GM12878 (cell line): ENCODE measurements around the gene IMMP2L. TPM values are rescaled to one million over a fixed set of nuclear protein-coding genes. Genes with fewer than 3 reads are reported as not detected.

Source experiments
- CBFB ChIP-seq: IDR thresholded peaks from 2 replicates; pipeline ENCODE4 v1.6.1; 2016; ENCODE audit warnings: antibody characterized with exemption, low read depth
- JUND ChIP-seq: IDR thresholded peaks from 2 replicates; pipeline ENCODE4 v1.6.1; 2012; ENCODE audit warnings: low read depth, mild to moderate bottlenecking, low read length, improper control_type of control experiment, moderate library complexity
- polyA plus RNA-seq, 11 experiments: library from polyadenylated mRNA; depleted of rRNA in 4 of 11; unstranded in 6 of 11; stranded (reverse) in 5 of 11; fragments of >200 nt; fragmentation: Nextera tagmentation in 4 of 11; fragmentation: Illumina TruSeq in 1 of 11; extraction: Ambion mirVana in 4 of 11; extraction: Trizol in 1 of 11; gene quantifications; 1 replicate in 1 of 11; 2 replicates in 10 of 11; pipeline versions ENCODE4 v1.2.1 to v1.2.3, GENCODE V29; 2011 to 2016; ENCODE audit warnings: inconsistent platforms in 2 of 11, missing spikeins in 2 of 11, low read depth in 1 of 11
- total RNA-seq, 4 experiments: library from RNA; depleted of rRNA in 3 of 4; stranded (reverse); fragments of >200 nt in 3 of 4; fragmentation: Illumina TruSeq in 1 of 4; extraction: Trizol in 1 of 4; gene quantifications; 2 replicates each; pipeline versions ENCODE4 v1.2.1 to v1.2.3, GENCODE V29; 2013 to 2021
- TF ChIP-seq, protein P1 (sequence below): fragments of 450-650 bp; formaldehyde crosslinking; IDR thresholded peaks from 2 replicates; pipeline ENCODE4 v1.4.0; 2022; ENCODE audit warnings: mild to moderate bottlenecking, moderate library complexity
- TF ChIP-seq, protein P2 (sequence below): fragments of 450-650 bp; IDR thresholded peaks from 2 replicates; pipeline ENCODE4 v1.6.1; 2017; ENCODE audit warnings: mild to moderate bottlenecking, moderate library complexity
- TF ChIP-seq, protein P3 (sequence below): fragments of 450-650 bp; formaldehyde crosslinking; IDR thresholded peaks from 2 replicates; pipeline ENCODE4 v1.4.0; 2020; ENCODE audit warnings: mild to moderate bottlenecking, moderate library complexity

The IMMP2L gene
- total and polyA plus RNA-seq, 10 of the 15 experiments (the other 5 are each of a cell fraction or from before 2014, with no cell fraction given): 12.6 to 46.3 (median 19.6) TPM

DNA sequence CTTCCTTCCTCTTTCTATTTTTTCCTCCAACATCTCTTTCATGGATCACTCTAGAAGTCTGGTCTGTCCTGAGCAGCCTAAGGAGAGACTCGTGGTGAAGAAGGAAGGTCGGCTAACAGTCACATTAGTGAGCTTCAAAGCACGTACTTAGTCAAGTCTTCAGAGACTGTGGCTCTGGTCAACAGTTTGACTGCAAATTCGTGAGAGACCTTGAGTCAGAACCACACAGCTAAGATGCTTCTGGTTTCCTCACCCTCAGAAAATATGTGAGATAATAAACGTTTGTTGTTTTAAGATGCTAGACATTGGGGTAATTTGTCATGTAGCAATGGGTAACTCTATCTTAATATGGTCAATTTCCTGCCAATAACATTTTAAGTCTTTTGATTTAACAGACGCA, 597.5 kb downstream of the IMMP2L start (continued):
- TF ChIP-seq, protein P1, sequence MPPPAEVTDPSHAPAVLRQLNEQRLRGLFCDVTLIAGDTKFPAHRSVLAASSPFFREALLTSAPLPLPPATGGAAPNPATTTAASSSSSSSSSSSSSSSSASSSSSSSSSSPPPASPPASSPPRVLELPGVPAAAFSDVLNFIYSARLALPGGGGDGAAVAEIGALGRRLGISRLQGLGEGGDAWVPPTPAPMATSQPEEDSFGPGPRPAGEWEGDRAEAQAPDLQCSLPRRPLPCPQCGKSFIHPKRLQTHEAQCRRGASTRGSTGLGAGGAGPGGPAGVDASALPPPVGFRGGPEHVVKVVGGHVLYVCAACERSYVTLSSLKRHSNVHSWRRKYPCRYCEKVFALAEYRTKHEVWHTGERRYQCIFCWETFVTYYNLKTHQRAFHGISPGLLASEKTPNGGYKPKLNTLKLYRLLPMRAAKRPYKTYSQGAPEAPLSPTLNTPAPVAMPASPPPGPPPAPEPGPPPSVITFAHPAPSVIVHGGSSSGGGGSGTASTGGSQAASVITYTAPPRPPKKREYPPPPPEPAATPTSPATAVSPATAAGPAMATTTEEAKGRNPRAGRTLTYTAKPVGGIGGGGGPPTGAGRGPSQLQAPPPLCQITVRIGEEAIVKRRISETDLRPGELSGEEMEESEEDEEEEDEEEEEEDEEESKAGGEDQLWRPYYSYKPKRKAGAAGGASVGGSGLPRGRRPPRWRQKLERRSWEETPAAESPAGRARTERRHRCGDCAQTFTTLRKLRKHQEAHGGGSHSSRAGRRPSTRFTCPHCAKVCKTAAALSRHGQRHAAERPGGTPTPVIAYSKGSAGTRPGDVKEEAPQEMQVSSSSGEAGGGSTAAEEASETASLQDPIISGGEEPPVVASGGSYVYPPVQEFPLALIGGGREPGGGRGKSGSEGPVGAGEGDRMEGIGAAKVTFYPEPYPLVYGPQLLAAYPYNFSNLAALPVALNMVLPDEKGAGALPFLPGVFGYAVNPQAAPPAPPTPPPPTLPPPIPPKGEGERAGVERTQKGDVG (CRISPR knock-in tag): no peak
- TF ChIP-seq, protein P2, sequence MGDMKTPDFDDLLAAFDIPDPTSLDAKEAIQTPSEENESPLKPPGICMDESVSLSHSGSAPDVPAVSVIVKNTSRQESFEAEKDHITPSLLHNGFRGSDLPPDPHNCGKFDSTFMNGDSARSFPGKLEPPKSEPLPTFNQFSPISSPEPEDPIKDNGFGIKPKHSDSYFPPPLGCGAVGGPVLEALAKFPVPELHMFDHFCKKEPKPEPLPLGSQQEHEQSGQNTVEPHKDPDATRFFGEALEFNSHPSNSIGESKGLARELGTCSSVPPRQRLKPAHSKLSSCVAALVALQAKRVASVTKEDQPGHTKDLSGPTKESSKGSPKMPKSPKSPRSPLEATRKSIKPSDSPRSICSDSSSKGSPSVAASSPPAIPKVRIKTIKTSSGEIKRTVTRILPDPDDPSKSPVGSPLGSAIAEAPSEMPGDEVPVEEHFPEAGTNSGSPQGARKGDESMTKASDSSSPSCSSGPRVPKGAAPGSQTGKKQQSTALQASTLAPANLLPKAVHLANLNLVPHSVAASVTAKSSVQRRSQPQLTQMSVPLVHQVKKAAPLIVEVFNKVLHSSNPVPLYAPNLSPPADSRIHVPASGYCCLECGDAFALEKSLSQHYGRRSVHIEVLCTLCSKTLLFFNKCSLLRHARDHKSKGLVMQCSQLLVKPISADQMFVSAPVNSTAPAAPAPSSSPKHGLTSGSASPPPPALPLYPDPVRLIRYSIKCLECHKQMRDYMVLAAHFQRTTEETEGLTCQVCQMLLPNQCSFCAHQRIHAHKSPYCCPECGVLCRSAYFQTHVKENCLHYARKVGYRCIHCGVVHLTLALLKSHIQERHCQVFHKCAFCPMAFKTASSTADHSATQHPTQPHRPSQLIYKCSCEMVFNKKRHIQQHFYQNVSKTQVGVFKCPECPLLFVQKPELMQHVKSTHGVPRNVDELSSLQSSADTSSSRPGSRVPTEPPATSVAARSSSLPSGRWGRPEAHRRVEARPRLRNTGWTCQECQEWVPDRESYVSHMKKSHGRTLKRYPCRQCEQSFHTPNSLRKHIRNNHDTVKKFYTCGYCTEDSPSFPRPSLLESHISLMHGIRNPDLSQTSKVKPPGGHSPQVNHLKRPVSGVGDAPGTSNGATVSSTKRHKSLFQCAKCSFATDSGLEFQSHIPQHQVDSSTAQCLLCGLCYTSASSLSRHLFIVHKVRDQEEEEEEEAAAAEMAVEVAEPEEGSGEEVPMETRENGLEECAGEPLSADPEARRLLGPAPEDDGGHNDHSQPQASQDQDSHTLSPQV: no peak
- TF ChIP-seq, protein P3, sequence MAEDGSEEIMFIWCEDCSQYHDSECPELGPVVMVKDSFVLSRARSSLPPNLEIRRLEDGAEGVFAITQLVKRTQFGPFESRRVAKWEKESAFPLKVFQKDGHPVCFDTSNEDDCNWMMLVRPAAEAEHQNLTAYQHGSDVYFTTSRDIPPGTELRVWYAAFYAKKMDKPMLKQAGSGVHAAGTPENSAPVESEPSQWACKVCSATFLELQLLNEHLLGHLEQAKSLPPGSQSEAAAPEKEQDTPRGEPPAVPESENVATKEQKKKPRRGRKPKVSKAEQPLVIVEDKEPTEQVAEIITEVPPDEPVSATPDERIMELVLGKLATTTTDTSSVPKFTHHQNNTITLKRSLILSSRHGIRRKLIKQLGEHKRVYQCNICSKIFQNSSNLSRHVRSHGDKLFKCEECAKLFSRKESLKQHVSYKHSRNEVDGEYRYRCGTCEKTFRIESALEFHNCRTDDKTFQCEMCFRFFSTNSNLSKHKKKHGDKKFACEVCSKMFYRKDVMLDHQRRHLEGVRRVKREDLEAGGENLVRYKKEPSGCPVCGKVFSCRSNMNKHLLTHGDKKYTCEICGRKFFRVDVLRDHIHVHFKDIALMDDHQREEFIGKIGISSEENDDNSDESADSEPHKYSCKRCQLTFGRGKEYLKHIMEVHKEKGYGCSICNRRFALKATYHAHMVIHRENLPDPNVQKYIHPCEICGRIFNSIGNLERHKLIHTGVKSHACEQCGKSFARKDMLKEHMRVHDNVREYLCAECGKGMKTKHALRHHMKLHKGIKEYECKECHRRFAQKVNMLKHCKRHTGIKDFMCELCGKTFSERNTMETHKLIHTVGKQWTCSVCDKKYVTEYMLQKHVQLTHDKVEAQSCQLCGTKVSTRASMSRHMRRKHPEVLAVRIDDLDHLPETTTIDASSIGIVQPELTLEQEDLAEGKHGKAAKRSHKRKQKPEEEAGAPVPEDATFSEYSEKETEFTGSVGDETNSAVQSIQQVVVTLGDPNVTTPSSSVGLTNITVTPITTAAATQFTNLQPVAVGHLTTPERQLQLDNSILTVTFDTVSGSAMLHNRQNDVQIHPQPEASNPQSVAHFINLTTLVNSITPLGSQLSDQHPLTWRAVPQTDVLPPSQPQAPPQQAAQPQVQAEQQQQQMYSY (CRISPR knock-in tag): no peak
- TF ChIP-seq JUND (no peak), CBFB (no peak)
